ENCODE results near the gene ZFP82. TPM values are rescaled to one million over a fixed set of nuclear protein-coding genes. Genes with fewer than 3 reads are reported as not detected.

The ZFP82 gene
- total RNA-seq, 2 donors from 2014 or later: 16.0 to 21.6 TPM

DNA sequence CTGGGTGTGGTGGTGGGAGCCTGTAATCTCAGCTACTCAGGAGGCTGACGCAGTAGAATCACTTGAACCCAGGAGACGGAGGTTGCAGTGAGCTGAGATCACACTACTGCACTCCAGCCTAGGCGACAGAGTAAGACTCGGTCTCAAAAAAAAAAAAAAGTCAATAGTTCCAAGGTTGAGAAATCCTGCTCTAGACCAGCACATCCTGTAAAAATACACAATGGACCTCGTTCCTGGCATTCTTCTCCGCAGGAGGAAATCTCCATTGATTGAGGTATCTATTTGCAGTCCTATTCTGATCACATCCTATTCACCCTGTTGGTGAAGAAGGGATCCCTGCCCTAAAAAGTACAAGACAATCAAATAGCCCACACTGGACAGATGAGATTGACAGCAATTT lies 54.6 kb downstream of the ZFP82 start:
- Mint-ChIP-seq H3K27ac (no peak overlapping the region), H3K36me3 (ENCODE audit: low read depth) (peaks cover 60% of the 10 kb centered on the region), H3K27me3 (ENCODE audit: insufficient read depth) (no peaks in the 10 kb centered on the region), H3K9me3 (no peaks in the 10 kb centered on the region), H3K4me3 (no peak overlapping the region), H3K4me1 (no peaks in the 10 kb centered on the region)
- Histone ChIP-seq H3K4me1 (ENCODE audit: control insufficient read depth, insufficient read depth, low read length) (no peaks in the 10 kb centered on the region), H3K36me3 (ENCODE audit: control insufficient read depth, insufficient read depth, low read length) (peaks cover 28% of the 10 kb centered on the region), H3K27me3 (ENCODE audit: control insufficient read depth, insufficient read depth, low read length, poor library complexity, severe bottlenecking) (no peaks in the 10 kb centered on the region), H3K9me3 (ENCODE audit: control insufficient read depth, low read length) (no peaks in the 10 kb centered on the region), H3K27ac (ENCODE audit: low read depth, low read length) (no peak overlapping the region), H3K4me3 (ENCODE audit: low read length) (no peak overlapping the region), H3K9ac (ENCODE audit: extremely low read depth, low read length, poor library complexity, severe bottlenecking) (no peak overlapping the region)
- WGBS, 2 experiments (ENCODE audit: insufficient coverage in 1 of 2, insufficient read length in 1 of 2): 94 to 95% methylated on average over 6 of the region's 6 CpGs
- DNase-seq: no peak
- TF ChIP-seq, protein P1, sequence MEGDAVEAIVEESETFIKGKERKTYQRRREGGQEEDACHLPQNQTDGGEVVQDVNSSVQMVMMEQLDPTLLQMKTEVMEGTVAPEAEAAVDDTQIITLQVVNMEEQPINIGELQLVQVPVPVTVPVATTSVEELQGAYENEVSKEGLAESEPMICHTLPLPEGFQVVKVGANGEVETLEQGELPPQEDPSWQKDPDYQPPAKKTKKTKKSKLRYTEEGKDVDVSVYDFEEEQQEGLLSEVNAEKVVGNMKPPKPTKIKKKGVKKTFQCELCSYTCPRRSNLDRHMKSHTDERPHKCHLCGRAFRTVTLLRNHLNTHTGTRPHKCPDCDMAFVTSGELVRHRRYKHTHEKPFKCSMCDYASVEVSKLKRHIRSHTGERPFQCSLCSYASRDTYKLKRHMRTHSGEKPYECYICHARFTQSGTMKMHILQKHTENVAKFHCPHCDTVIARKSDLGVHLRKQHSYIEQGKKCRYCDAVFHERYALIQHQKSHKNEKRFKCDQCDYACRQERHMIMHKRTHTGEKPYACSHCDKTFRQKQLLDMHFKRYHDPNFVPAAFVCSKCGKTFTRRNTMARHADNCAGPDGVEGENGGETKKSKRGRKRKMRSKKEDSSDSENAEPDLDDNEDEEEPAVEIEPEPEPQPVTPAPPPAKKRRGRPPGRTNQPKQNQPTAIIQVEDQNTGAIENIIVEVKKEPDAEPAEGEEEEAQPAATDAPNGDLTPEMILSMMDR (conservative IDR thresholded peaks at IDR 0.05): no peak

Other genes starting within 250 kb of the ZFP82 start
- 1 to 10 TPM; 1.6 to 2.7 TPM for gene ZNF565, start 204.0 kb downstream of the ZFP82 start, total RNA-seq
- gene ZNF146, start 203.5 kb downstream of the ZFP82 start, total RNA-seq: 100 to 1,000 TPM; 105 to 128 TPM
- gene ZFP14, start 39.4 kb downstream of the ZFP82 start, total RNA-seq: 10 to 100 TPM in 1 of 2 donors, 1 to 10 TPM in 1; 9.2 to 11.1 TPM
- gene ZNF566, start 70.9 kb upstream of the ZFP82 start, total RNA-seq: 10 to 100 TPM; 10.8 to 13.2 TPM
- 10 to 100 TPM; 47.3 to 56.3 TPM for gene ZNF260, start 109.6 kb upstream of the ZFP82 start, total RNA-seq
- gene ZNF529, start 154.6 kb upstream of the ZFP82 start, total RNA-seq: 10 to 100 TPM; 14.6 to 20.4 TPM
- 10 to 100 TPM; 11.1 to 13.5 TPM for gene ZNF382, start 186.7 kb upstream of the ZFP82 start, total RNA-seq
- gene ZNF461, start 248.2 kb upstream of the ZFP82 start, total RNA-seq: 10 to 100 TPM in 1 of 2 donors, 1 to 10 TPM in 1; 7.5 to 14.1 TPM

Data from endodermal cell (in vitro differentiated cells).